ENCODE measurements around the gene HIPK2. TPM values are rescaled to one million over a fixed set of nuclear protein-coding genes. Genes with fewer than 3 reads are reported as not detected.

The HIPK2 gene
- total and polyA plus RNA-seq, 7 donors, result 18.1 to 166 (median 78.5) TPM

DNA sequence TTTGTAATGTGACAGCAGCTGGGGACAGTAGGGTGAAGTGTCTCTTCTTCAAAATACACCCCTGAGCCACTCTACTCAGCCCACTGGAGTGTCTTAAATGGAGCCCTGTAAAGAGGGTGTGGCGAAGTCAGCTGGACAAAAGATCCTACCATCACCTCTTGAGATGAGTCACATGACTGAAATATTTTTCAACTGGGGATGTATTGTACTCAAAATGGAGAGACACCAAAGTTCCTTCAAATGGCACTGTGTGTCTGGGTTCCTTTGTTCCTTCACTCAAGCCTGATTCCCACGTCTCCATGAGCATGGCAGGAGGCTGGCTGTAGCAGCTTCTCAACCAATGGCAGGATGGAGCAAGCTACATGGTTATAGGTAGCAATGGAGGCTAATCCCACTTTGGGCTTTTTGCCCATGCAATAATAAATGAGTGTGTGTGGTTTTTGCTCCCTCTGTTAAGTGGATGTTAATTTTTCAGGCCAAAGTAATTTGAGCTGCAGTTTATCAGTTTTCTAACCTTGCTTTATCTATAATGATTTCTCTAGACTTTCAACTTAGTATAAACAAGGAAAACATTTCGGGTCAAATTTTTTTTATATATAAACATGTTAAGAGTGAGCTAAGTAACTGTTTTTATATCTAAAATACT is 186.1 kb downstream of the HIPK2 start:
- H3K4me1 ChIP-seq, result no peaks in the 10 kb centered on the region
- WGBS, 3 donors, result 91 to 92% (median 92%) methylated on average over 3 of the region's 3 CpGs
- no peak for ATAC-seq
- intact Hi-C loops (cut with DNase I), result no loop called here
- H3K27me3 ChIP-seq (ENCODE audit: insufficient read depth in 3 of 3, low read length in 2 of 3), result no peaks in the 10 kb centered on the region
- H3K9me3 ChIP-seq, result no peaks in the 10 kb centered on the region
- no peak for DNase-seq
- no peak overlapping the region for H3K27ac ChIP-seq
- no peak overlapping the region for H3K4me3 ChIP-seq
- peaks cover 18 to 97% of the 10 kb centered on the region in 2 donors for H3K36me3 ChIP-seq (ENCODE audit: insufficient read depth in 1 of 2, low read depth in 1 of 2)
- TF ChIP-seq, protein P1, sequence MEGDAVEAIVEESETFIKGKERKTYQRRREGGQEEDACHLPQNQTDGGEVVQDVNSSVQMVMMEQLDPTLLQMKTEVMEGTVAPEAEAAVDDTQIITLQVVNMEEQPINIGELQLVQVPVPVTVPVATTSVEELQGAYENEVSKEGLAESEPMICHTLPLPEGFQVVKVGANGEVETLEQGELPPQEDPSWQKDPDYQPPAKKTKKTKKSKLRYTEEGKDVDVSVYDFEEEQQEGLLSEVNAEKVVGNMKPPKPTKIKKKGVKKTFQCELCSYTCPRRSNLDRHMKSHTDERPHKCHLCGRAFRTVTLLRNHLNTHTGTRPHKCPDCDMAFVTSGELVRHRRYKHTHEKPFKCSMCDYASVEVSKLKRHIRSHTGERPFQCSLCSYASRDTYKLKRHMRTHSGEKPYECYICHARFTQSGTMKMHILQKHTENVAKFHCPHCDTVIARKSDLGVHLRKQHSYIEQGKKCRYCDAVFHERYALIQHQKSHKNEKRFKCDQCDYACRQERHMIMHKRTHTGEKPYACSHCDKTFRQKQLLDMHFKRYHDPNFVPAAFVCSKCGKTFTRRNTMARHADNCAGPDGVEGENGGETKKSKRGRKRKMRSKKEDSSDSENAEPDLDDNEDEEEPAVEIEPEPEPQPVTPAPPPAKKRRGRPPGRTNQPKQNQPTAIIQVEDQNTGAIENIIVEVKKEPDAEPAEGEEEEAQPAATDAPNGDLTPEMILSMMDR (IDR thresholded peaks at IDR 0.05), result no peak

GRCh38 chr7:139589474-139589873 is 188.3 kb downstream of the HIPK2 start:
- no peaks in the 10 kb centered on the region for H3K9me3 ChIP-seq
- DNase-seq, result no peak
- peak in 1 of 4 donors; percentile 46 for ATAC-seq
- H3K27me3 ChIP-seq (ENCODE audit: insufficient read depth in 3 of 3, low read length in 2 of 3), result no peaks in the 10 kb centered on the region
- peak overlapping the region; percentile 43 for H3K27ac ChIP-seq
- no peaks in the 10 kb centered on the region for H3K4me1 ChIP-seq
- peaks cover 10 to 97% of the 10 kb centered on the region in 2 donors for H3K36me3 ChIP-seq (ENCODE audit: insufficient read depth in 1 of 2, low read depth in 1 of 2)
- intact Hi-C loops (cut with DNase I), result no loop called here
- WGBS, 3 donors, result 90 to 100% (median 100%) methylated on average over 1 of the region's 1 CpG
- TF ChIP-seq, protein P1 (IDR thresholded peaks at IDR 0.05), result no peak
- H3K4me3 ChIP-seq, result no peak overlapping the region

DNA sequence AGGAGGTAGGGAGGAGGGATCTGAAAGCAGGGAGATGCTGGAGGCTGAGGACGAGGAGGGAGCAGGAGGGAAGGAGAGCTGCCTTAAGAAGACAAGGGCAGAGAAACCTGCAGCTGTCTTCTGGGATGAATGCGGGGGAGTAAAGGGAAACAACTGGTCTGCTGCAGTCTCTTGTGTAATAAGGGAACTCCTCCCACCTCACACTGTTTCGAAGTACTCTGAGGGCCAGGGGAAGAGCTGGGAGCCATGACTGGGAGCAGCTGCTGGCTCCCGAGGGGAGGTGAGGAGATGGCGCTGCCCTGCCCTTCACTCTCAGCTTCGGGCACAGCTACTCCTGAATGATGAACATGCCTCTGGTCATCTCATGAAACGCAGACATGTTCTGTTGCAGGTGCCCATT is 189.2 kb downstream of the HIPK2 start:
- peaks cover 9 to 97% of the 10 kb centered on the region in 2 donors for H3K36me3 ChIP-seq (ENCODE audit: insufficient read depth in 1 of 2, low read depth in 1 of 2)
- 41 to 42% (median 41%) methylated on average over 7 of the region's 7 CpGs for WGBS, 3 donors
- peak overlapping the region; percentile 43 for H3K27ac ChIP-seq
- no peak overlapping the region for H3K4me3 ChIP-seq
- intact Hi-C loops (cut with DNase I), result no loop called here
- no peaks in the 10 kb centered on the region for H3K4me1 ChIP-seq
- no peaks in the 10 kb centered on the region for H3K27me3 ChIP-seq (ENCODE audit: insufficient read depth in 3 of 3, low read length in 2 of 3)
- TF ChIP-seq, protein P1 (IDR thresholded peaks at IDR 0.05), result no peak
- H3K9me3 ChIP-seq, result no peaks in the 10 kb centered on the region
- peak; percentile 92 to 95 (median 93) for ATAC-seq
- DNase-seq, result peak in 1 of 2 donors; percentile 32

DNA sequence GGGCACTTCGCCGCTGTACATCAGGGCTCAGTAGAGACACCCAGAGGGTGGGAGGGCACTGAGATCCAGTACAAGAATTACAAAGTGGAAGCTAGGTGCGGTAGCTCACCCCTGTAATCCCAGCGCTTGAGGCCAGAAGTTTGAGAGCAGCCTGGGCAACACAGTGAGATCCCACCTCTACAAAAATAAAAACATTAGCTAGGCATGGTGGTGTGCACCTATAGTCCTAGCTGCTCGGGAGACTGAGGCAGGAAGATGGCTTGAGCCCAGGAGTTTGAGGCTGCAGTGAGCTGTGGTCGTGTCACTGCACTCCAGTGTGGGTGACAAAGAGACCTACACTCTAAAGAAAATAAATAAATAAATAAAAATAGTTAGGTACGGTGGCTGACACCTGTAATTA is 190.3 kb downstream of the HIPK2 start:
- no peak overlapping the region for H3K4me3 ChIP-seq
- no peaks in the 10 kb centered on the region for H3K27me3 ChIP-seq (ENCODE audit: insufficient read depth in 3 of 3, low read length in 2 of 3)
- no peaks in the 10 kb centered on the region for H3K4me1 ChIP-seq
- H3K27ac ChIP-seq, result no peak overlapping the region
- no peaks in the 10 kb centered on the region for H3K9me3 ChIP-seq
- intact Hi-C loops (cut with DNase I), result no loop called here
- ATAC-seq (no peak), DNase-seq (no peak)
- TF ChIP-seq, protein P1 (IDR thresholded peaks at IDR 0.05), result no peak
- H3K36me3 ChIP-seq (ENCODE audit: insufficient read depth in 1 of 2, low read depth in 1 of 2), result peaks cover 2 to 97% of the 10 kb centered on the region in 2 donors
- WGBS, 3 donors, result 96 to 98% (median 97%) methylated on average over 7 of the region's 7 CpGs

DNA sequence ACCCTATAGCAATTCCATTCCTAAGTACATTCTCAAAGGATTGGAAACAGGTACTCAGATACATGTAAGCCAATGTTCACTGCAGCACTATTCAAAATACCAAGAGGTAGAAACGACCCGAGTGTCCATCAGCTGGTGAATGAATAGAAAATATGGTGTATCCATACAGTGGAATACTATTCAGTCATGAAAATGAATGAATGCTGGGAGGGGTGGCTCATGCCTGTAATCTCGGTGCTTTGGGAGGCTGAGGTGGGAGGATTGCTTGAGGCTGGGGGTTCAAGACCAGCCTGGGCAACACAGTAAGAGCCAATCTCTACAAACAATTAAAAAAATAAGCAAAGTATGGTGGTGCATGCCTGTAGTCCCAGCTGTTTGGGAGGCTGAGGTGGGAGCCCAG is 191.5 kb downstream of the HIPK2 start:
- intact Hi-C loops (cut with DNase I), result no loop called here
- ATAC-seq, result no peak
- Histone ChIP-seq H3K27ac (no peak overlapping the region), H3K36me3 (ENCODE audit: insufficient read depth in 1 of 2, low read depth in 1 of 2) (peaks cover 2 to 98% of the 10 kb centered on the region in 2 donors), H3K4me1 (no peaks in the 10 kb centered on the region), H3K4me3 (no peak overlapping the region), H3K27me3 (ENCODE audit: insufficient read depth in 3 of 3, low read length in 2 of 3) (no peaks in the 10 kb centered on the region), H3K9me3 (no peaks in the 10 kb centered on the region)
- no peak for DNase-seq
- 91 to 99% (median 96%) methylated on average over 3 of the region's 3 CpGs for WGBS, 3 donors
- TF ChIP-seq, protein P1 (IDR thresholded peaks at IDR 0.05), result no peak

All from psoas muscle (tissue), 8 donors.